Keratinocyte (primary cell): ENCODE results near the gene STX8. TPM values are rescaled to one million over a fixed set of nuclear protein-coding genes. Genes with fewer than 3 reads are reported as not detected.

Source experiments
- DNase-seq: peaks from one replicate; pipeline ENCODE4 v3.0.0-alpha.2; 2011; ENCODE audit warnings: low read depth, missing footprints, low spot score
- FAIRE-seq: peaks from 2 replicates; lab custom pipeline; 2011; peaks lifted over from hg19 to GRCh38; lab: Jason Lieb, UNC
- H2AFZ ChIP-seq: 2 replicates; pipeline ENCODE4 v1.6.0; 2012; ENCODE audit warnings: low read length, control low read depth, inconsistent platforms; ENCODE audit not compliant: control insufficient read depth
- H3K27ac ChIP-seq: 2 replicates; pipeline ENCODE4 v1.5.1; 2011; ENCODE audit warnings: low read length; ENCODE audit not compliant: control insufficient read depth, insufficient read depth
- H3K27me3 ChIP-seq: 3 replicates; pipeline ENCODE4 v1.6.0; 2011; ENCODE audit warnings: low read length; ENCODE audit not compliant: control insufficient read depth, insufficient read depth; ENCODE audit errors: extremely low read depth
- H3K36me3 ChIP-seq, 2 experiments: 2 replicates in 1 of 2; 3 replicates in 1 of 2; pipeline ENCODE4 v1.5.1; 2011; ENCODE audit warnings: low read length in 2 of 2, mild to moderate bottlenecking in 1 of 2; ENCODE audit not compliant: control insufficient read depth in 2 of 2, insufficient read depth in 2 of 2; ENCODE audit errors: extremely low read depth in 1 of 2
- H3K4me1 ChIP-seq: 3 replicates; pipeline ENCODE4 v1.5.1; 2011; ENCODE audit warnings: low read length; ENCODE audit not compliant: control insufficient read depth, insufficient read depth; ENCODE audit errors: extremely low read depth
- H3K4me2 ChIP-seq: 3 replicates; pipeline ENCODE4 v1.6.0; 2011; ENCODE audit warnings: low read depth, low read length; ENCODE audit not compliant: control insufficient read depth, insufficient read depth; ENCODE audit errors: extremely low read depth
- H3K4me3 ChIP-seq, 3 experiments: fragments of 200-600 bp in 1 of 3; sonication (generic) in 1 of 3; 2 replicates in 2 of 3; 3 replicates in 1 of 3; pipeline ENCODE4 v1.5.1; 2011 to 2016; ENCODE audit warnings: low read length in 3 of 3, mild to moderate bottlenecking in 3 of 3, control low read depth in 2 of 3, inconsistent platforms in 1 of 3, low read depth in 1 of 3, mixed read lengths in 1 of 3, mixed run types in 1 of 3, moderate library complexity in 1 of 3; ENCODE audit not compliant: control insufficient read depth in 2 of 3, insufficient read depth in 2 of 3; ENCODE audit errors: extremely low read depth in 1 of 3
- H3K79me2 ChIP-seq: 2 replicates; pipeline ENCODE4 v1.6.0; 2012; ENCODE audit warnings: low read length; ENCODE audit not compliant: control insufficient read depth, insufficient read depth
- H3K9ac ChIP-seq: 3 replicates; pipeline ENCODE4 v1.6.0; 2011; ENCODE audit warnings: low read length; ENCODE audit not compliant: control insufficient read depth, insufficient read depth; ENCODE audit errors: extremely low read depth
- H3K9me1 ChIP-seq: 3 replicates; pipeline ENCODE4 v1.6.0; 2011; ENCODE audit warnings: low read length; ENCODE audit not compliant: control insufficient read depth, insufficient read depth; ENCODE audit errors: extremely low read depth
- H3K9me3 ChIP-seq: 2 replicates; pipeline ENCODE4 v1.5.1; 2012; ENCODE audit warnings: low read depth, low read length; ENCODE audit not compliant: control insufficient read depth
- H4K20me1 ChIP-seq: 3 replicates; pipeline ENCODE4 v1.6.0; 2011; ENCODE audit warnings: low read length; ENCODE audit not compliant: control insufficient read depth, insufficient read depth; ENCODE audit errors: extremely low read depth
- EZH2 ChIP-seq: IDR thresholded peaks from one replicate; pipeline ENCODE4 v1.6.1; 2012; ENCODE audit warnings: inconsistent platforms, mild to moderate bottlenecking, low read length, moderate library complexity
- dilution Hi-C: fragments of 300-500 bp; cut with MboI; formaldehyde crosslinking; loops from one replicate; pipeline ENCODE4 v1.7.0; 2020; ENCODE audit warnings: low sequenced_read_pairs; ENCODE audit not compliant: extremely low pct_ligation_motif_present
- polyA plus RNA-seq, 5 experiments: library from polyadenylated mRNA; depleted of rRNA in 3 of 5; stranded (reverse) in 3 of 5; stranded (forward) in 1 of 5; unstranded in 1 of 5; fragments of >200 nt; gene quantifications; 1 replicate in 1 of 5; 2 replicates in 3 of 5; 3 replicates in 1 of 5; pipeline versions ENCODE4 v1.2.1 to v1.2.3, GENCODE V29; 2011 to 2012; ENCODE audit warnings: missing spikeins in 2 of 5, low read depth in 1 of 5, low replicate concordance in 1 of 5
- TF ChIP-seq, protein P1 (sequence below), 3 experiments: IDR thresholded peaks in 1 of 3; conservative IDR thresholded peaks in 1 of 3; optimal IDR thresholded peaks in 1 of 3; 2 replicates in 2 of 3; 3 replicates in 1 of 3; pipeline versions ENCODE3 to v1.5.1; 2011; ENCODE audit warnings: low read length in 3 of 3, mild to moderate bottlenecking in 3 of 3, moderate library complexity in 2 of 3, control low read depth in 1 of 3, inconsistent platforms in 1 of 3; ENCODE audit not compliant: insufficient read depth in 2 of 3; ENCODE audit errors: extremely low read depth in 1 of 3

The STX8 gene
- polyA plus RNA-seq, 1 donor (not counting 4 experiments of a cell fraction or from before 2014, with no cell fraction given): 90.3 TPM

- H4K20me1 ChIP-seq: no peaks in the 10 kb centered on the region
- H3K9ac ChIP-seq: no peak overlapping the region
- no peaks in the 10 kb centered on the region for H3K27me3 ChIP-seq
- no peaks in the 10 kb centered on the region for H3K4me1 ChIP-seq
- no peaks in the 10 kb centered on the region for H3K36me3 ChIP-seq
- no peak overlapping the region for H3K27ac ChIP-seq
- DNase-seq: no peak
- no peaks in the 10 kb centered on the region for H3K79me2 ChIP-seq
- H3K9me1 ChIP-seq: no peaks in the 10 kb centered on the region
- no peak for FAIRE-seq
- H3K4me2 ChIP-seq: no peak overlapping the region
- dilution Hi-C loops: no loop called here
- TF ChIP-seq EZH2: no peak
- TF ChIP-seq, protein P1, sequence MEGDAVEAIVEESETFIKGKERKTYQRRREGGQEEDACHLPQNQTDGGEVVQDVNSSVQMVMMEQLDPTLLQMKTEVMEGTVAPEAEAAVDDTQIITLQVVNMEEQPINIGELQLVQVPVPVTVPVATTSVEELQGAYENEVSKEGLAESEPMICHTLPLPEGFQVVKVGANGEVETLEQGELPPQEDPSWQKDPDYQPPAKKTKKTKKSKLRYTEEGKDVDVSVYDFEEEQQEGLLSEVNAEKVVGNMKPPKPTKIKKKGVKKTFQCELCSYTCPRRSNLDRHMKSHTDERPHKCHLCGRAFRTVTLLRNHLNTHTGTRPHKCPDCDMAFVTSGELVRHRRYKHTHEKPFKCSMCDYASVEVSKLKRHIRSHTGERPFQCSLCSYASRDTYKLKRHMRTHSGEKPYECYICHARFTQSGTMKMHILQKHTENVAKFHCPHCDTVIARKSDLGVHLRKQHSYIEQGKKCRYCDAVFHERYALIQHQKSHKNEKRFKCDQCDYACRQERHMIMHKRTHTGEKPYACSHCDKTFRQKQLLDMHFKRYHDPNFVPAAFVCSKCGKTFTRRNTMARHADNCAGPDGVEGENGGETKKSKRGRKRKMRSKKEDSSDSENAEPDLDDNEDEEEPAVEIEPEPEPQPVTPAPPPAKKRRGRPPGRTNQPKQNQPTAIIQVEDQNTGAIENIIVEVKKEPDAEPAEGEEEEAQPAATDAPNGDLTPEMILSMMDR (optimal IDR thresholded peaks at IDR 0.05 in 1 of 3, IDR thresholded peaks at IDR 0.05 in 1 of 3, conservative IDR thresholded peaks at IDR 0.05 in 1 of 3; ENCODE audit: extremely low read depth in 1 of 3, insufficient read depth in 2 of 3, low read length in 3 of 3): no peak
- no peak overlapping the region for H3K4me3 ChIP-seq
- no peak overlapping the region for H2AFZ ChIP-seq
- H3K9me3 ChIP-seq: peaks cover 3% of the 10 kb centered on the region
Measured at GRCh38 chr17:9230861-9231260, 344.8 kb downstream of the STX8 start.

- no peaks in the 10 kb centered on the region for H4K20me1 ChIP-seq
- dilution Hi-C loops: no loop called here
- no peak overlapping the region for H3K4me2 ChIP-seq
- no peak overlapping the region for H3K4me3 ChIP-seq
- no peak for TF ChIP-seq EZH2
- TF ChIP-seq, protein P1 (optimal IDR thresholded peaks at IDR 0.05 in 1 of 3, IDR thresholded peaks at IDR 0.05 in 1 of 3, conservative IDR thresholded peaks at IDR 0.05 in 1 of 3; ENCODE audit: extremely low read depth in 1 of 3, insufficient read depth in 2 of 3, low read length in 3 of 3): no peak
- H3K36me3 ChIP-seq: no peaks in the 10 kb centered on the region
- no peak overlapping the region for H2AFZ ChIP-seq
- no peaks in the 10 kb centered on the region for H3K9me1 ChIP-seq
- DNase-seq (no peak), FAIRE-seq (no peak)
- no peaks in the 10 kb centered on the region for H3K27me3 ChIP-seq
- no peak overlapping the region for H3K27ac ChIP-seq
- H3K9ac ChIP-seq: no peak overlapping the region
- no peaks in the 10 kb centered on the region for H3K79me2 ChIP-seq
- H3K9me3 ChIP-seq: peaks cover 3% of the 10 kb centered on the region
- H3K4me1 ChIP-seq: no peaks in the 10 kb centered on the region
Measured at GRCh38 chr17:9230346-9230745, 345.3 kb downstream of the STX8 start.
